HG03095 (cell line): ENCODE data around the gene MACROH2A1.

Source experiments
- ATAC-seq: cut with Tn5 transposase; IDR thresholded peaks from one replicate; pipeline ENCODE4 v1.9.1; 2021; ENCODE audit warnings: moderate library complexity; ENCODE audit not compliant: unreplicated experiment

Gene MACROH2A1

GRCh38 chr5:135357685-135358084 is 41.3 kb downstream of the MACROH2A1 start:
- ATAC-seq: no peak

GRCh38 chr5:135356522-135357318 is 42.3 kb downstream of the MACROH2A1 start:
- ATAC-seq: no peak

DNA sequence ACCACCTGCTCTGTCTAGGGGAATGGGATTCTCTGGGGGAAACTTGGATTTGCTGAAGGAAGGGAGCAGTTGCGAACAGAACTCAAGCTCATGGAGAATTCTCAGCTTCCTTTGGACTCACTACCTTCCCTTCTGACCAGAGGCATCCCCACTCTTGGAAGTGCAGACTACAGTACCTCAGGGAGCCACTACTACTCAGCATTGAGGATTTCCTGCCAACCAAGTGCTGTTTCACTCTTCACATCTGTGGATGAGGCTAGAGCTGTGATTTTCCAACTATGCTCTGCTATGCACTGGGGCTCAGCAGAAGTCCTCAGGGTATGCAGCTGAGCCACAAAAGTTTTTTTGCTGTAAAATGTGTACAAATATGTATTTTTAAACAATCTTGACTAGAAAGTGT is 43.9 kb downstream of the MACROH2A1 start:
- no peak for ATAC-seq

DNA sequence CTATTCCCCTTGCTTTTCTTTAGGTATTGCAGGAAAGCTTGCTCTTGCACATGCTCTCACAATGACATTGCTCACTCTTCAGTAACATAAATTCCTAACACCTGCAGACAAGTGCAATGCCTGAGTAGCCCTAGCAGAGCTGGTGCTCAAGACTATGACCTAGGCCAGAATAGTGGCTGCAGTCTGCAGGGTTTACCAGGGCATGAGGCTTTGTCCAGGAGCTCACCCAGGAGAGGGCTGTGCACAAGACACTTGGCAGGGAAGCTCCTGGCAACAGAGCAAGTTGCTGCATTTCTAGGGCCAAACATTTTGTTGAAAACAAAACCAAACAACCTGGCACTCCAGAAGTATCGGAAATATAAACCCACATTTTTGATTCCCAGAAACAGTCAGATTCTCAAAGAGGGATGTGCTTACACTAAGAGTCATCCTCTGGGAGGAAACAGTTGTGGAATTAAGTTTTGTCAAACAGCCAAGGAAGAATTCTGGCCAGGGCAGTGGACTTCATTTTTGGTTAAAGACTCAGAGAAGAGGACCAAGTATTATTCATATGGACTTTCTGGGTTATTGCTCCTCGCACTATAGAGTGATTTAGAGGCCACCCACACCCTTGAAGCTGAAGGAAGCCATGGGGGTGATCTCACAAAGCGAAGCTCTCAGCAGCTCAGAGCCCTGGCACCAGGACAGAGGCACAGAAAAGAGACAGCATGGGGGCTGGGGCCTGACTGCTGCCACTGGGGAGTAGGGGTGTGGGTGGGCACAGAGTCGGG is 44.9 kb downstream of the MACROH2A1 start:
- no peak for ATAC-seq

DNA sequence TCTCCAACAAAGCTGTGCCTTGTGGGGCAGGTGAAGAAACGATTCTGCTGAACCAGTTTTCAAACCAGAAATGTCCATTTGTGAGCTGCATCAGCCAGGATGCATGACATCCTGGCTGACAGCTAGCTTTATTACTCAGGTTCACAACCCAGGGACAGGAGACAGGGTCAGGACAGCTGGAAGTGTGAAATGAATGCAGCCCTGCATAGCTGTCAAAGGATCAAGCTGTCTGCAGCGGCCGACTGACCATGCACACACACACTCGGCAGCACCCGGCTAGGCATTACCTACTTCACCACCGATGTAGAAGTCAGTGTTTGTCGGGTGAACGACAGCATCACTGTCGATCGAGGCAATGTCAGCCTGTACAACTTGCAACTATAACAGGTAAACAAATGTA is 48.5 kb downstream of the MACROH2A1 start:
- ATAC-seq: no peak

DNA sequence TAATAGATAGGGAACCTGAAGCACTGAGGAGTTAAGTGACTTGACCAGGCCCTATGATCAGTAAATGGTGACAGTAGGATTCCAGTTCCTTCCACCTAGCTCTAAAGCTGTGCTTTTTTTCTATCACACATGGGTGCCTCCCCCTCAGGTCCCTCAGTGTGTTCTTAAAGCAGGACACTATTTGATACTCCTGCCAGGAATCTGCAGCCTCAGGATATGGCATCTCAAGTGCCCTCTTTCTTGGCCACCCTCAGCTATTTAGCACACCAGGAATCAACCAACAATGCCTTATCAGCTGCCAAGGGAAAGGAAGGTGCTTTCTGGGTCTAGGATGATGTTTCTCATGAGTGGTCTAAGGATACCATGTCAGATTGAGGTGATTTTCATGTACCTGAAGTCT is 49.1 kb downstream of the MACROH2A1 start:
- no peak for ATAC-seq

GRCh38 chr5:135349451-135349850 is 49.6 kb downstream of the MACROH2A1 start:
- no peak for ATAC-seq

DNA sequence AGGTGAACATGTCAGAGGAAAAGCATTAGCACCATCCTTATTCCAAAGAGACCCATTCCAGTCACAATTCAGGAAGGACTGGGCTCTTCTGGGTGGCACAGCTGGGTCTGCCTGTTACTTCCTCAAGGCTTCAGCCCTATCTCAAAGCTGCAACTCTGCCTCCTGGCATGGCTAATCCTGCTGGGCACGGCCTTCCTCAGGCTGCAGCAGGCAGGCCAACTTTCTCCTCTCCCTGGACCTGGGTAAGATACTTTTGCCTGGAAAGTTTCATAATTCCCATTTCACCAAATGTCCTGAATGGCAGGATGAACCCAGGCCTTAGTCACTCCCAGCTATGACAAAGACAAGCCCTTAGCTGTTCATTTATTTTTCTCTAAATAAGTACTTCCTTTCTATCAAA is 50.1 kb downstream of the MACROH2A1 start:
- no peak for ATAC-seq

DNA sequence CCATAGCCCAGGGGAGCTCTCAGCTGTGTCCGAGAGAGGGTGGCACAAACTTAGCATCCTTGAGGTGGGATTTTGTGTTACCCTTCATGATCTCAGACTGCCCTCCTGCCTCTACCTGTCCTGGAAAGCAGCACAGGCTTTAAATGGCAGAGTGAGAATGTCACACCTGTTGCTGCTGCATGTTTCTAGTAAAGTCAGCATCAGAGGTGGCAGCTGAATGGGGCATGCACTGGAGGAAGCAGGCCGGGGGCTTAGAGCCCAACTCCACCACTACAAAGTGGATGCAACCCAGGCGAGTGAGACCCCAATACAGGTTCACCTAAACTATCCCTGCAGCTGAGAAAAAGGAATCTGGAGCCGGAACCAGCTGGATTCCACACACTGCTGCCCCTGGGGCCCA is 51.6 kb downstream of the MACROH2A1 start:
- ATAC-seq: no peak

DNA sequence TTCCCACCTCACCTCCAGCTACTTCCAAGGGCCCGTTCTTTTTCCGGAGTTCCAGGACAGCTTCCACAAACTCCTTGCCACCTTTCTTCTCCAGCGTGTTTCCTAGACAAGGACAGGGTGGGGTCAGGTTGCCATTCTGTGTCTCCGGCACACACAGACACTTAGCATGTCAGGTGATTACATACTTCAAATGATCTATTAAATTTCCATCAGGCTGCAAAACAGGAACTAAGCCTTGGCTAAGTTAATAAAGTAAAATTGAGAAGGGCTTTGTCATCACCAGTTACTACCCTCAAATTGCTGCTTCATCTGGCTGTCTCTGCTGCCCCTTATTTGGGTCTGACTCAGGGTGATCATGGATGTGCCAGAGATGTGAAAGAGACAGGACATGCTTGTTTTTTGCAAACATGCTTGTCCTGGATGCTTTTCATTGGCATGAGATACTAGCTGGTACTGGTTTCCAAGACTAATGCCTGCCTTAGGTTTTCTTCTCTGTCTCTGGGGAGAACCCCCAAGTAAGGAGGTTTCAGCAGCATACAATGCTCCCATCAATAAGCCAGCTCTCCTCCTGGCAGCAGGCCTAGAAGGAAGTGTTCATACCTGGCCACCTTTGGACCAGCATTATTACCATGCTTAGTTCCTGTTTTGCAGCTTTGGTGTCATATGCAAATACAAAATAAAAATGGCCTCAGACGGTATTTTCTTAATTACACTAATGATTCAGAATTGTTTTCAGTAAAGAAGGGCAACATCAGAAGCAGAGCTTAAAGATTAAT is 52.9 kb downstream of the MACROH2A1 start:
- ATAC-seq: no peak

GRCh38 chr5:135344349-135344748 is 54.7 kb downstream of the MACROH2A1 start:
- ATAC-seq: no peak

- no peak for ATAC-seq
Observed at GRCh38 chr5:135343413-135343812, 55.6 kb downstream of the MACROH2A1 start.

DNA sequence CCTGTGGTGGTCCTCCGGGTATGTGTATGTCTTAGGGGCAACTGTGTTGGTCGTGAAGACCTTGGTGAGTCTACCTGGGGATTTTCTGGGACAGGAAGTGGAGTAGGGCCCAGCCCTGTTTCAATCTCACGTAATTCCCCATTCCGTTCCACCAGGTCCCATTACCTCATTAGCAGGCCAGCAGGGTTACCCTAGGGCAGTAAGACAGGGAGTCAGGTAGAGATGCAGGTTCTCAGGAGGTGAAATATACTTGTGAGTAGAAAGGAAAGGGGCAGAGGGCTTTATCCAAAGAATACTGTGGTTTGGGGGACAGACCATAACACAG is 56.5 kb downstream of the MACROH2A1 start:
- no peak for ATAC-seq

GRCh38 chr5:135341696-135342550 is 57.1 kb downstream of the MACROH2A1 start:
- ATAC-seq: no peak

DNA sequence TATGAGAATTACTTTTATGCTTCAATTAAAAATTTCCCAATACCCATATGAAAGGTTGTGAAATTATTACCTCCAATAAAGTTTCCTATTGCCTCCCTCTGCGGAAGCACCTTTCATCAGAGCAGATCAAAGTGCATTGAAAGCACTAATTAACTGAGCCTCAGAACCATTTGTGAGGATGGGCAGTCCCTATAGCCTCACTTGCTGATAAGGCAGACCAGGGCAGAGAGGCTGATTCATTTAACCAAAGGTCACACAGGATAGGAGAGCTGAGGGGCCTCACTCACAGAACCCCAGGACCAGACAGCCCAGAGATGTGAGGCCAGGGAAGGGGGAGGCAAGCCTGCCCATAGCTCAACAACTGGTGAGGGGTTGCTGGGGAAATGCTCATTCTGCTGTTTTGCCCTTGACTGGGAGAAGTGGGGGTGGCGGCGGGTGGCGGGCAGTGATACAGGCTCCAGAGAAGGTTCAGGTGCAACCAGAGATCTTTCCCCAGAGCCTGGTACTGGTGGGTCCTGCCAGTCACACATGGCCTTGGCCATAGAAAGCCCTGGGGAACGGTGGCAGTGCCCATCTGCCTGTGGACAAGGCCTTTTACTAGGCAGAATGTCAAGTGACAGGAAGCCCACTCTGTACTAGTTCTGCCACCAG is 57.9 kb downstream of the MACROH2A1 start:
- ATAC-seq: no peak

- no peak for ATAC-seq
Observed at GRCh38 chr5:135340568-135340967, 58.5 kb downstream of the MACROH2A1 start.

GRCh38 chr5:135339623-135340022 is 59.4 kb downstream of the MACROH2A1 start:
- no peak for ATAC-seq

DNA sequence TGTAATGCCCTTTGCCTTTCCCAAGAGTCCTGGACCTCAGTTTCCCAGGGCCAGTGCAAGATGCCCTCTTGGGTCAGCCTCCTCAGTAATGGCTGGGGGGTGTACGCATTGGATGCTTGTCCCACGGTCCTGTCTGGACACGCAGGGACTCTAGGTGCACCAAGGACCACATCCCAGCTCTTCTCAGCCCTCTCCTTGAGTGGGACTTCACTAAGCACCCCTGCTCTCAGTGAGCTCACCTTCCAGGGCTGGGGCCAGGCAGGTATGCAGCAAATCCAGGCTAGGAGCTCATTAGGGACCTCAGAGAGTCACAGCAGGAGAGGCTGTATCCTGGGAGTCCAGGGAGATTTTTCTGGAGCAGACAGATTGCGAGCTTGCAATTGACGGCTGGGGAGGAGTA is 59.8 kb downstream of the MACROH2A1 start:
- ATAC-seq: no peak

GRCh38 chr5:135337064-135337463 is 62.0 kb downstream of the MACROH2A1 start:
- no peak for ATAC-seq
